ENCODE measurements around the gene TMOD3. TPM values are rescaled to one million over a fixed set of nuclear protein-coding genes. Genes with fewer than 3 reads are reported as not detected.

The TMOD3 gene
- total and polyA plus RNA-seq, 2 of the 8 experiments (the other 6 are each of a cell fraction or from before 2014, with no cell fraction given), result 3.9 to 29.0 TPM

DNA sequence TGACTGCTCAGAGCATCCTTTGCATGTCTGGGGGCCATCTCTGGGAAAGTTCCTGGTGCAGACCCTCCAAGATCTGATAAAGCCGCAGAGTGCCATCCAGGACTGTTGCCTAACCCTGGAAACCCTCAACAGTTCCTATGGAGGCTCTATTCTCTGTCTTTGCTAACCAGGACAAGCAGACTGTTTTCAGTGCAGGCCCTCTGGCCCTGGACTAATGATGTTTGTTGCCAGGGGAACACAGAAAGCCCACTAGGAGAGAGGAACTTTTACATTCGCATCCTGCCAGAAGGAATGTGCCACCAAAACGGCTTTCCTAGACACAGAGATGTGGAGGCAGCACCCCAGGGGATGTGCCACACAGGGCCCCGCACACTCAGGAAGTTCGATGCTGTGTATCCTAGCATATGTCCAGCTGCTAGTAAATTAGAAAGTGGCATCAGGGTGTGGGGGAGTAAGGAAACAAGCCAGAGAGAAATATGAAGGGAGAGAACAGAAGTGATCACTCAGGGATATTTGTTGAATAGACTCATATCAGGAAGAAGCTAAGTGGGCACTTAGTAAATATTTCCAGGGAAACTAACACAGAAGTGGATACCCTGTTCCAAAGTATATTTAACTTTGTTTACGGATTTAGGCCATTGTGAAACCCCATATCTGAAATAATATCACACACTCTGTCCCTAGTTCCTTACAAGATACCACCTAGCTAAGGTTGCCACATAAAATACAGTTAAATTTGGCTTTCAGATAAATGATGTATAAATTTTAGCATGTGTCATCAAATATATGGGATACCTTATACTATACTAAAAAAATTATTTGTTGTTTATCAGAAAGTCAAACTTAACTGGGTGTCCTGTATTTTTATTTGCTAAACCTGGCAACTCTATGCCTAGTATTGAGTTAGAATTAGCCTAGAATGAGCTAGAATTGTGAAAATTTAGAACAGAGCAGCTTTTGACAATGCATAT, 29.9 kb upstream of the TMOD3 start:
- WGBS, 2 experiments (ENCODE audit: extremely low coverage in 1 of 2, insufficient coverage in 1 of 2, insufficient read length in 1 of 2, insufficient replicate concordance in 2 of 2, low coverage in 1 of 2, low lambda C conversion rate in 2 of 2, missing lambda C conversion rate in 1 of 2), result 81% methylated on average over 6 of the region's 6 CpGs; no CpG with 5 or more reads in 1 of the 2 experiments
- Histone ChIP-seq H2BK15ac (ENCODE audit: low read length) (no peak overlapping the region), H3K23ac (ENCODE audit: insufficient read length) (no peak overlapping the region), H3K79me2 (ENCODE audit: control insufficient read depth in 1 of 2, insufficient read depth in 2 of 2, low read length in 2 of 2) (no peaks in the 10 kb centered on the region), H3K23me2 (ENCODE audit: low read depth, low read length) (no peaks in the 10 kb centered on the region), H3K4me2 (ENCODE audit: insufficient read depth in 1 of 2, low read depth in 2 of 2, low read length in 2 of 2) (no peak overlapping the region), H3K18ac (ENCODE audit: extremely low read depth, low read length) (no peak overlapping the region), H3K9ac (replicated peaks in 1 of 4; ENCODE audit: extremely low read depth in 1 of 4, low read depth in 3 of 4, low read length in 3 of 4) (no peak overlapping the region), H2BK5ac (ENCODE audit: low read depth, low read length) (no peak overlapping the region), H3K14ac (ENCODE audit: insufficient read length) (no peak overlapping the region), H3K9me3 (ENCODE audit: insufficient read depth in 2 of 2, low read depth in 1 of 2, low read length in 1 of 2) (no peaks in the 10 kb centered on the region), H4K20me1 (replicated peaks in 1 of 2; ENCODE audit: control insufficient read depth in 1 of 2, insufficient read depth in 2 of 2, low read length in 2 of 2) (no peaks in the 10 kb centered on the region), H3K4me3 (ENCODE audit: extremely low read depth in 1 of 4, insufficient read depth in 2 of 4, low read depth in 3 of 4, low read length in 4 of 4) (no peak overlapping the region), H2AK5ac (ENCODE audit: low read depth, low read length) (no peak overlapping the region), H3K4ac (replicated peaks; ENCODE audit: insufficient read length, low read depth, low read length) (no peak overlapping the region), H2AFZ (ENCODE audit: low read length) (no peak overlapping the region), H4K5ac (ENCODE audit: insufficient read length, low read depth, low read length) (no peak overlapping the region), H2BK20ac (ENCODE audit: low read length) (no peak overlapping the region), H2BK12ac (ENCODE audit: low read depth, low read length) (no peak overlapping the region), H3K27me3 (replicated peaks in 1 of 4; ENCODE audit: control insufficient read depth in 3 of 4, extremely low read depth in 1 of 4, insufficient read depth in 3 of 4, low read length in 3 of 4) (no peaks in the 10 kb centered on the region), H2BK120ac (replicated peaks; ENCODE audit: low read depth, low read length) (no peak overlapping the region), H3K79me1 (ENCODE audit: low read depth, low read length) (no peaks in the 10 kb centered on the region), H4K91ac (replicated peaks; ENCODE audit: insufficient read length, low read length) (no peak overlapping the region), H3K36me3 (ENCODE audit: control insufficient read depth in 2 of 4, insufficient read depth in 4 of 4, low read length in 3 of 4) (no peaks in the 10 kb centered on the region), H4K8ac (ENCODE audit: extremely low read depth, insufficient read depth, low read length) (no peak overlapping the region), H3K27ac (ENCODE audit: low read depth, low read length) (no peak overlapping the region), H3K4me1 (replicated peaks in 1 of 4; ENCODE audit: control insufficient read depth in 3 of 4, insufficient read depth in 4 of 4, low read length in 3 of 4) (no peaks in the 10 kb centered on the region), H3K56ac (replicated peaks; ENCODE audit: insufficient read length, low read depth, low read length) (no peak overlapping the region)
- DNase-seq (ENCODE audit: low read depth in 1 of 2, low spot score in 2 of 2) (no peak), FAIRE-seq (no peak)
- TF ChIP-seq CHD2 (IDR thresholded peaks at IDR 0.05; ENCODE audit: low read length) (no peak), JUND (IDR thresholded peaks at IDR 0.05; ENCODE audit: low read length) (no peak), TEAD4 (IDR thresholded peaks at IDR 0.05; ENCODE audit: low read depth, low read length) (no peak), SP4 (IDR thresholded peaks at IDR 0.05; ENCODE audit: low read length) (no peak), CBX5 (IDR thresholded peaks at IDR 0.05; ENCODE audit: low read depth, low read length) (no peak), KDM5A (IDR thresholded peaks at IDR 0.05; ENCODE audit: low read length) (no peak), CEBPB (IDR thresholded peaks at IDR 0.05; ENCODE audit: low read depth, low read length) (no peak), RXRA (IDR thresholded peaks at IDR 0.05; ENCODE audit: insufficient read depth, low read depth, low read length) (no peak)
- CTCF ChIA-PET (ENCODE audit: partially characterized antibody), result interaction anchor here (0.6 to 1.4 kb wide), 8 partner anchors 12 to 178 kb away, joined by 3 to 5 read pairs (median 3); no protein-coding TSS in a partner anchor
- POLR2A ChIA-PET (ENCODE audit: partially characterized antibody), result no interaction called here
